Left renal cortex interstitium (tissue), 4 donors: ENCODE data around the gene SLC47A1. TPM values are rescaled to one million over a fixed set of nuclear protein-coding genes. Genes with fewer than 3 reads are reported as not detected.
"Not testable (repeated sequence)": the region's sequence is repeated elsewhere in the genome, so short reads cannot be mapped to it uniquely, and the experiment has no call there.

Source experiments
- DNase-seq, 4 donors: peaks; one replicate each; pipeline ENCODE4 v3.0.0-alpha.2; 2013; ENCODE audit warnings: low read depth in 4 of 4, low spot score in 2 of 4, missing footprints in 1 of 4
- polyA plus RNA-seq, 4 donors: library from polyadenylated mRNA; unstranded; fragments of 120-200 nt; gene quantifications; one replicate each; pipeline ENCODE4 v1.2.1, GENCODE V29; 2013; ENCODE audit not compliant: insufficient read length in 4 of 4

Gene SLC47A1
- polyA plus RNA-seq, 4 donors, result 16.6 to 27.3 (median 21.5) TPM

- no peak for DNase-seq
Observed at GRCh38 chr17:19551165-19551564, 17.5 kb downstream of the SLC47A1 start.

- no peak for DNase-seq
Observed at GRCh38 chr17:19551591-19552148, 18.0 kb downstream of the SLC47A1 start.

GRCh38 chr17:19553036-19553435 is 19.4 kb downstream of the SLC47A1 start:
- no peak for DNase-seq

- DNase-seq, result no peak
Observed at GRCh38 chr17:19554393-19554792, 20.7 kb downstream of the SLC47A1 start.

- DNase-seq, result no peak
Observed at GRCh38 chr17:19555746-19556145, 22.1 kb downstream of the SLC47A1 start.

GRCh38 chr17:19558946-19559345 is 25.3 kb downstream of the SLC47A1 start:
- no peak for DNase-seq

GRCh38 chr17:19561697-19562318 is 28.2 kb downstream of the SLC47A1 start:
- no peak for DNase-seq

GRCh38 chr17:19565817-19566575 is 32.3 kb downstream of the SLC47A1 start:
- DNase-seq, result no peak

- DNase-seq, result no peak
Observed at GRCh38 chr17:19567216-19568015, 33.8 kb downstream of the SLC47A1 start.

- DNase-seq, result no peak
Observed at GRCh38 chr17:19568016-19568350, 34.3 kb downstream of the SLC47A1 start.

GRCh38 chr17:19569785-19570543 is 36.3 kb downstream of the SLC47A1 start:
- no peak for DNase-seq

GRCh38 chr17:19570544-19571062 is 36.9 kb downstream of the SLC47A1 start:
- no peak for DNase-seq

- DNase-seq, result no peak
Observed at GRCh38 chr17:19573075-19573474, 39.4 kb downstream of the SLC47A1 start.

GRCh38 chr17:19574956-19575355 is 41.3 kb downstream of the SLC47A1 start:
- no peak for DNase-seq

GRCh38 chr17:19578545-19578944 is 44.9 kb downstream of the SLC47A1 start:
- DNase-seq, result no peak

GRCh38 chr17:19579192-19579761 is 45.6 kb downstream of the SLC47A1 start:
- DNase-seq, result no peak

GRCh38 chr17:19579867-19580565 is 46.4 kb downstream of the SLC47A1 start:
- peak in 2 of 4 donors; percentile 21 to 29 for DNase-seq

GRCh38 chr17:19580566-19580920 is 46.9 kb downstream of the SLC47A1 start:
- DNase-seq, result not testable (repeated sequence)

GRCh38 chr17:19582152-19582551 is 48.5 kb downstream of the SLC47A1 start:
- DNase-seq, result not testable (repeated sequence)
